Panc1 (cell line): Measurements from ENCODE around the gene RAB26.

ENCODE experiments used
- POLR2AphosphoS5 ChIP-seq: IDR thresholded peaks from 2 replicates; pipeline ENCODE4 v1.6.1; 2012; ENCODE audit warnings: mild to moderate bottlenecking, low read depth, low read length, moderate library complexity
- TF ChIP-seq, protein P1 (sequence below): fragments of 450-650 bp; IDR thresholded peaks from 2 replicates; pipeline ENCODE4 v1.5.1; 2017; ENCODE audit warnings: mild to moderate bottlenecking

DNA sequence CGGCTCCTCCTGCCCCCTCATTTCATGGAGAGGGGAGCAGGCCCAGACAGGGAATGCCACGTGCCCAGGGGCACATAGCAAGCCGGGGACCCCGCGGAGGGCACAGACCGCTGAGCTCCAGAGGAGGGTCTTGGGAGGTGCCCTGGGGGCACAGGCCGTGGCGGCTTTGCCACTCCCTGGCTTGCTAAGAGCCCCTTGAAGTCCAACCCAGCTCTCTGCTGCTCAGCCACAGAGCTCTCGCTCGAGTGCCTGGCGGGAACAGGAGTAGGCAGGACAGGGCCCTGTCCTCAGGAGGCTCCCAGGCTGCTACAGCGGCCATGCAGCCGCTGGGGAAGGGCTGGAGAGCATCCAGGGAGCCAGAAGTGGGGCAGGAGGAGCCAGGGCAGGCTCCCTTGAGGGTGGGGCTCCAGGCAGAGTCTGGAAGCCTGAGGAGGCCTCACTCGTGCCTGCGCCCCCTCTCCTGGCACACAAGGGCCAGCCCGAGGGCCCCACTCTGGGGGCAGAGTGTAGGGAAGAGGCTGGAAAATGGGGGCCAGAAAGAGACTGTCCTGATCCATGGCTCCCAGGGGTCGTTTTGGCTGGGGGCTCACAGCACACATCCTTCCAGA is 4.4 kb upstream of the RAB26 start:
- TF ChIP-seq POLR2AphosphoS5: no peak
- TF ChIP-seq, protein P1, sequence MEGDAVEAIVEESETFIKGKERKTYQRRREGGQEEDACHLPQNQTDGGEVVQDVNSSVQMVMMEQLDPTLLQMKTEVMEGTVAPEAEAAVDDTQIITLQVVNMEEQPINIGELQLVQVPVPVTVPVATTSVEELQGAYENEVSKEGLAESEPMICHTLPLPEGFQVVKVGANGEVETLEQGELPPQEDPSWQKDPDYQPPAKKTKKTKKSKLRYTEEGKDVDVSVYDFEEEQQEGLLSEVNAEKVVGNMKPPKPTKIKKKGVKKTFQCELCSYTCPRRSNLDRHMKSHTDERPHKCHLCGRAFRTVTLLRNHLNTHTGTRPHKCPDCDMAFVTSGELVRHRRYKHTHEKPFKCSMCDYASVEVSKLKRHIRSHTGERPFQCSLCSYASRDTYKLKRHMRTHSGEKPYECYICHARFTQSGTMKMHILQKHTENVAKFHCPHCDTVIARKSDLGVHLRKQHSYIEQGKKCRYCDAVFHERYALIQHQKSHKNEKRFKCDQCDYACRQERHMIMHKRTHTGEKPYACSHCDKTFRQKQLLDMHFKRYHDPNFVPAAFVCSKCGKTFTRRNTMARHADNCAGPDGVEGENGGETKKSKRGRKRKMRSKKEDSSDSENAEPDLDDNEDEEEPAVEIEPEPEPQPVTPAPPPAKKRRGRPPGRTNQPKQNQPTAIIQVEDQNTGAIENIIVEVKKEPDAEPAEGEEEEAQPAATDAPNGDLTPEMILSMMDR: no peak
